ENCODE data around the gene TMEM163.

Gene TMEM163

DNA sequence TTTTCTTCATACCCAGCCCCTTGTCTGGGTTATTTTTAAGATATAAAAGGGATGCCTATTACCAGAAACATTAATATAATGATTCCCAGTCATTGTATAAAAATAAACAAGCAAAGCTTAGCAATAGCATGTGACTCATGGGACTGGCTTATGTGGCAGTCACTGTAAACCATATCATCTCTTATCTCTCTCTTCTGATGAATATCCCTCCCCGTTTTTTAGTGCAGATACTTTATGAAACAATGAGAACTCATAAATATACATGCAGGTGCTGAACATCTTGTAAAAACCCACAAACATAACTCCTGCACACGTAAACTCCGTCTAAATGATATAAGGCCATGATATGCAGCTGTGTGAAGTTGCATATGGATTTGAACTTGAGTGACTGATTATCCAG, 310.0 kb downstream of the TMEM163 start:
- TF ChIP-seq TCF12 (IDR thresholded peaks at IDR 0.05; ENCODE audit: low read depth), result no peak
- TF ChIP-seq NFIC (IDR thresholded peaks at IDR 0.05), result no peak
- TF ChIP-seq CREB1 (IDR thresholded peaks at IDR 0.05; ENCODE audit: low read depth), result no peak
- no peak for TF ChIP-seq EGR1 (IDR thresholded peaks at IDR 0.05)
- no peak for TF ChIP-seq CEBPB (IDR thresholded peaks at IDR 0.05)
- TF ChIP-seq, protein P1, sequence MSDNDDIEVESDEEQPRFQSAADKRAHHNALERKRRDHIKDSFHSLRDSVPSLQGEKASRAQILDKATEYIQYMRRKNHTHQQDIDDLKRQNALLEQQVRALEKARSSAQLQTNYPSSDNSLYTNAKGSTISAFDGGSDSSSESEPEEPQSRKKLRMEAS (IDR thresholded peaks at IDR 0.05), result no peak
- no peak for TF ChIP-seq YY1 (IDR thresholded peaks at IDR 0.05; ENCODE audit: low read depth)
- TF ChIP-seq RAD21 (IDR thresholded peaks at IDR 0.05; ENCODE audit: low read depth), result no peak

DNA sequence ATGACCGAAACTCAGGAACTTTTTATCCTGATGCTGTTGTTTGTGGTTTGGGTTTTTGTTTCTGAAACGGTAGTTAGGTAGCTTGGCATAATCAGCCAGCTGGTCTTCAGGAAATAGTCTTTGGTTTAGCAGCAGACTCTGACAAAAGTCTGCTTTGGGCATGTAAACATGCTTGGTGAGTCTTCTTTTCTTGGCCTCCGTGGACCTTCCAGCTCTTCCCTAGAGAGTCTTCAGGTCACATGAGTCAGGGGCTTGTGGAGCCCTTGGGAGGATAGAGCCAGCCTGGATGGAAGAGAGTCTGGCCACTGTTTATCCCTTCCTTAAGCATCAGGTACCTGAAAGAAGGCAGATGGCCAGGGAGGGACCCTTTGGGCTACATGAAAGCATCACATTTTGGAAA, 310.4 kb downstream of the TMEM163 start:
- TF ChIP-seq, protein P2, sequence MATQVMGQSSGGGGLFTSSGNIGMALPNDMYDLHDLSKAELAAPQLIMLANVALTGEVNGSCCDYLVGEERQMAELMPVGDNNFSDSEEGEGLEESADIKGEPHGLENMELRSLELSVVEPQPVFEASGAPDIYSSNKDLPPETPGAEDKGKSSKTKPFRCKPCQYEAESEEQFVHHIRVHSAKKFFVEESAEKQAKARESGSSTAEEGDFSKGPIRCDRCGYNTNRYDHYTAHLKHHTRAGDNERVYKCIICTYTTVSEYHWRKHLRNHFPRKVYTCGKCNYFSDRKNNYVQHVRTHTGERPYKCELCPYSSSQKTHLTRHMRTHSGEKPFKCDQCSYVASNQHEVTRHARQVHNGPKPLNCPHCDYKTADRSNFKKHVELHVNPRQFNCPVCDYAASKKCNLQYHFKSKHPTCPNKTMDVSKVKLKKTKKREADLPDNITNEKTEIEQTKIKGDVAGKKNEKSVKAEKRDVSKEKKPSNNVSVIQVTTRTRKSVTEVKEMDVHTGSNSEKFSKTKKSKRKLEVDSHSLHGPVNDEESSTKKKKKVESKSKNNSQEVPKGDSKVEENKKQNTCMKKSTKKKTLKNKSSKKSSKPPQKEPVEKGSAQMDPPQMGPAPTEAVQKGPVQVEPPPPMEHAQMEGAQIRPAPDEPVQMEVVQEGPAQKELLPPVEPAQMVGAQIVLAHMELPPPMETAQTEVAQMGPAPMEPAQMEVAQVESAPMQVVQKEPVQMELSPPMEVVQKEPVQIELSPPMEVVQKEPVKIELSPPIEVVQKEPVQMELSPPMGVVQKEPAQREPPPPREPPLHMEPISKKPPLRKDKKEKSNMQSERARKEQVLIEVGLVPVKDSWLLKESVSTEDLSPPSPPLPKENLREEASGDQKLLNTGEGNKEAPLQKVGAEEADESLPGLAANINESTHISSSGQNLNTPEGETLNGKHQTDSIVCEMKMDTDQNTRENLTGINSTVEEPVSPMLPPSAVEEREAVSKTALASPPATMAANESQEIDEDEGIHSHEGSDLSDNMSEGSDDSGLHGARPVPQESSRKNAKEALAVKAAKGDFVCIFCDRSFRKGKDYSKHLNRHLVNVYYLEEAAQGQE (IDR thresholded peaks at IDR 0.05; ENCODE audit: low read depth), result no peak
- no peak for TF ChIP-seq EGR1 (IDR thresholded peaks at IDR 0.05)

DNA sequence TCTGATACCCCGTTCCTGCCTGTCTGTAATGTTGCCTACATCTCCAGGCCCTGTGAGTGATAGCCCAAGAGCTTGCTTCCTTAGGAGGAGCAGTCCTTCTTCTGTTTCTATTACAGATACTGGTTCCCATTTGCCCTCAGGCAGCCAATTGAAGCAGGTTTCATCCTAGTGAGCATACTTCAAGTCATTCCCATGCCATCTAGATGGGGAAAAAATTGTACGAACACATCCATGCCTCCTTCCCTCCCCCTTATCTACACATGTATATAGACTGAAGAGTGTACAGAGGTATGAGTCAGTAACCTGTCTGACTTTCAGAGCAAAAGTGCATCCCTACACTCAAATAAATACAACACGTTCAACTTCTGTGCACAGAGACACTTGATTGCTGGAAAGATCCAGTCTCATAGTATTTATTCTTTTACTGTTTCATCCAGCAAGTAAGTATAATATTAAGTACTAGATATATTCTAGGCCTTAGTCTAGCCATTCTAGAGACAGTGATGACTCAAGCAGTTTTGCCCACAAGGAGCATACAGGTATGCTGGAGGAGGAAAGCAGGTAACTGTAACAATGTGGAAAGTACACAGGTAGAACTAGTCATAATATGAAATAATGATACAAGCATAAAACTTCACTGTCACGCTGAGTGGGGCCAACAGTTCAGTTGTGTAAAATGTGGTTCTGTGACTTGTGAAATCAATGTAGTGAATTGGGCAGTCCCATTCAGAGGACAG, 311.5 kb downstream of the TMEM163 start:
- TF ChIP-seq FOXM1 (IDR thresholded peaks at IDR 0.05; ENCODE audit: borderline replicate concordance, low read depth) (no peak), TCF12 (IDR thresholded peaks at IDR 0.05; ENCODE audit: low read depth) (no peak), CREB1 (IDR thresholded peaks at IDR 0.05; ENCODE audit: low read depth) (no peak), TAF1 (IDR thresholded peaks at IDR 0.05; ENCODE audit: low read depth) (no peak), EP300 (IDR thresholded peaks at IDR 0.05; ENCODE audit: borderline replicate concordance) (no peak), CEBPB (IDR thresholded peaks at IDR 0.05) (no peak), TEAD4 (IDR thresholded peaks at IDR 0.05) (no peak), ZBTB7A (IDR thresholded peaks at IDR 0.05; ENCODE audit: low read depth) (no peak), RAD21 (IDR thresholded peaks at IDR 0.05; ENCODE audit: low read depth) (no peak), YY1 (IDR thresholded peaks at IDR 0.05; ENCODE audit: low read depth) (no peak), NFIC (IDR thresholded peaks at IDR 0.05) (no peak), EGR1 (IDR thresholded peaks at IDR 0.05) (no peak)
- TF ChIP-seq, protein P3, sequence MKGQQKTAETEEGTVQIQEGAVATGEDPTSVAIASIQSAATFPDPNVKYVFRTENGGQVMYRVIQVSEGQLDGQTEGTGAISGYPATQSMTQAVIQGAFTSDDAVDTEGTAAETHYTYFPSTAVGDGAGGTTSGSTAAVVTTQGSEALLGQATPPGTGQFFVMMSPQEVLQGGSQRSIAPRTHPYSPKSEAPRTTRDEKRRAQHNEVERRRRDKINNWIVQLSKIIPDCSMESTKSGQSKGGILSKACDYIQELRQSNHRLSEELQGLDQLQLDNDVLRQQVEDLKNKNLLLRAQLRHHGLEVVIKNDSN (IDR thresholded peaks at IDR 0.05), result no peak
- TF ChIP-seq, protein P2 (IDR thresholded peaks at IDR 0.05; ENCODE audit: low read depth), result no peak
- TF ChIP-seq, protein P1 (IDR thresholded peaks at IDR 0.05), result no peak

DNA sequence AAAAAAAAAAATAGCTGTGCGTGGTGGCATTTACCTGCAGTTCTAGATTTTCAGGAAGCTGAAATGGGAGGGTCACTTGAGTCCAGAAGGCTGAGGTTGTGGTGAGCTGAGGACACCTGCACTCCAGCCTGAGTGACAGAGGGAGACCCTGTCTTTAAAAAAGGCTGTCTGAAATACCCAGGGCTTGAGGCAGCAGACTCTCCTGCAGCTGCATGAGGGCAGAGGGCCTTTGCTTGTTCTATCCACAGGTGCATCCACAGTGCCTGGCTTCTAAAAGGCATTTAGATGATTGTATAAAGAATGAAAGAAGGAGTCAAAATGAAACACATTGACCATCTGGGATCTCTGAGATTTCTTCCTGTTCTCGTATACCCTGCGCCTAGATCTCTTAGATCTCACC, 312.1 kb downstream of the TMEM163 start:
- no peak for TF ChIP-seq EGR1 (IDR thresholded peaks at IDR 0.05)
- TF ChIP-seq, protein P3 (IDR thresholded peaks at IDR 0.05), result no peak
- no peak for TF ChIP-seq TAF1 (IDR thresholded peaks at IDR 0.05; ENCODE audit: low read depth)
- no peak for TF ChIP-seq NFIC (IDR thresholded peaks at IDR 0.05)
- TF ChIP-seq TEAD4 (IDR thresholded peaks at IDR 0.05), result no peak
- TF ChIP-seq EP300 (IDR thresholded peaks at IDR 0.05; ENCODE audit: borderline replicate concordance), result no peak
- TF ChIP-seq FOXM1 (IDR thresholded peaks at IDR 0.05; ENCODE audit: borderline replicate concordance, low read depth), result no peak
- TF ChIP-seq RAD21 (IDR thresholded peaks at IDR 0.05; ENCODE audit: low read depth), result no peak
- TF ChIP-seq, protein P1 (IDR thresholded peaks at IDR 0.05), result no peak
- no peak for TF ChIP-seq ZBTB7A (IDR thresholded peaks at IDR 0.05; ENCODE audit: low read depth)
- TF ChIP-seq YY1 (IDR thresholded peaks at IDR 0.05; ENCODE audit: low read depth), result no peak

DNA sequence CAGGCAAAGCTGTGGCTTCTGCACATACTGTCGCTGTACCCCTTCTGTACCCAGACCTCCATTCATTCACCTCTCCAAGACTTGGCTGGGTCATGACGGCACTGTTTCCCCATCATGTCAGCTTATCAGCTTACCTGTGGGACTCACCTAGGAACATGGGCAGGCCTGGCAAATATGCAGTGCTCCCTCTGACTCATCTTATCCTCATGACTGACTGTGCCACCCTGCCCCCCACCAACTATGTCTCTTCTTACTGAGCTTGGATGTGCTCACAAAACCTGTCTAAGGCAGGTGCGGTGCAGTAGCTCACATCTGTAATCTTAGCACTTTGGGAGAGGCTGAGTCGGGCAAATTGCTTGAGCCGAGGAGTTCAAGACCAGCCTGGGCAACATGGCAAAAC, 312.5 kb downstream of the TMEM163 start:
- TF ChIP-seq EP300 (IDR thresholded peaks at IDR 0.05; ENCODE audit: borderline replicate concordance) (no peak), TAF1 (IDR thresholded peaks at IDR 0.05; ENCODE audit: low read depth) (no peak), NFIC (IDR thresholded peaks at IDR 0.05) (no peak), ZBTB7A (IDR thresholded peaks at IDR 0.05; ENCODE audit: low read depth) (no peak), FOXM1 (IDR thresholded peaks at IDR 0.05; ENCODE audit: borderline replicate concordance, low read depth) (no peak), EGR1 (IDR thresholded peaks at IDR 0.05) (no peak), TCF12 (IDR thresholded peaks at IDR 0.05; ENCODE audit: low read depth) (no peak), RAD21 (IDR thresholded peaks at IDR 0.05; ENCODE audit: low read depth) (no peak), CEBPB (IDR thresholded peaks at IDR 0.05) (no peak)
- TF ChIP-seq, protein P2 (IDR thresholded peaks at IDR 0.05; ENCODE audit: low read depth), result no peak
- TF ChIP-seq, protein P3 (IDR thresholded peaks at IDR 0.05), result no peak
